IPS-18c (cell line): ENCODE data around the gene PDE4A.

Experiments used
- H3K4me3 ChIP-seq: 2 replicates; pipeline ENCODE4 v1.7.0; 2013; ENCODE audit warnings: low read depth, mild to moderate bottlenecking, low read length, moderate library complexity; ENCODE audit not compliant: insufficient read depth
- H3K9me3 ChIP-seq: one replicate; pipeline ENCODE4 v1.6.1; 2013; ENCODE audit warnings: mild to moderate bottlenecking, low read length, moderate library complexity; ENCODE audit not compliant: control insufficient read depth, insufficient read depth

Gene PDE4A

DNA sequence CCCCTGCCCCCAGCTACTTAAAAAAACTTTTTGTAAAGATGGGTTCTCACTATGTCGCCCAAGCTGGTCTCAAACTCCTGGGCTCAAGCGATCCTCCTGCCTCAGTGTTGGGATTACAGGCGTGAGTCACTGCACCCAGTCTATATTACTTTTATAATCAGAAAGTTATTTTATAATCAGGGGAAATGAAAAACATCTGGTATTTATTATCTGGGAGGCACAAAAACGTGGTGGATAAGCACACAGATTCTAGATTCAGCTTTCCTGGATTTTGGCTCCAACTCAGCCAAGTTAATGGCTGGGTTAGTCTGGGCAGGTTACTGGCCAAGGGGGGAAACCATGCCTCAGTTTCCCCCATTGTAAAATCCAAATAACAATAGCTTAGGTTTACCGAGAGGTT, 58.1 kb downstream of the PDE4A start:
- Histone ChIP-seq H3K9me3 (no peaks in the 10 kb centered on the region), H3K4me3 (no peak overlapping the region)

DNA sequence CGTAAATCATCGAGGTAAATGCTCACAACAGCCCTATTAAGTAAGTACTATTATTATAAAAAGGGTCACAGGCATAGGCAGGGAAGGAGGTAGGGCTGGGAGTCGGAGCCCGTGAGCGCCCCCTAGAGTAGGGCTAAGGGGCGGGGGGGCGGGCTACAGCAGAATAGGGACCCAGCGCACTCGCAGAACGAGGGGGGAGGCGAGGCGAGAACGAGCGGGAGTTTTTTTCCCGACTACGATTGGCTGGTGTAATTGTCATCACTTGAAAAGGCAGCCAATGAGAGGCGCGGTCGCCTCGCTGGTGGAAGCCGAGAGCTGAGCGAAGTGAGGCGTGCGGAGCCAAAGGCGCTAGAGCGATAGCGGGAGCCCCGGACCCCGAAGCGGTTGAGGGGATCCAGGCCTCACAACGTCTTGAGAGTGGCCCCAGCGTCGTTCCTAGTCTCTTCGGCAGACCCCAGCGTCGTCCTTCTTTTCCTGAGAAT, 58.6 kb downstream of the PDE4A start:
- Histone ChIP-seq H3K9me3 (no peaks in the 10 kb centered on the region), H3K4me3 (no peak overlapping the region)

DNA sequence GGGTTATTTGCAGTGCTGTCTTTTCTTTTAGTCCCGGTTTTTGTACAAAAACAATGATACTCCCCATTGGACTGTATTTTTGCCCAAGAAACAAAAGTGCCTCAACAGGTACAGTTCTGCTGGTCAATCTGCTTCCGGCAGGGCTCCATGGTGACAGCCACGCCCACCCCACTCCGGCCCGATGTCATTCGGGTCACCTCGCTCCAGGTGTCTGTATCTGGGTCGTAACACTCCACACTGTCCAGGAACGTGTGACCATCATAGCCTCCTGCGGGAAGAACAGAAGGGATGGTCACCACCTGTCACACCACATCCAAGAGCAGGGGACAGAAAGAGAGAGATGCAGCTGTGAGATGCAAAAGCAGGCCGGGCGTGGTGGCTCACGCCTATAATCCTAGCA, 66.2 kb downstream of the PDE4A start:
- Histone ChIP-seq H3K4me3 (no peak overlapping the region), H3K9me3 (no peaks in the 10 kb centered on the region)

DNA sequence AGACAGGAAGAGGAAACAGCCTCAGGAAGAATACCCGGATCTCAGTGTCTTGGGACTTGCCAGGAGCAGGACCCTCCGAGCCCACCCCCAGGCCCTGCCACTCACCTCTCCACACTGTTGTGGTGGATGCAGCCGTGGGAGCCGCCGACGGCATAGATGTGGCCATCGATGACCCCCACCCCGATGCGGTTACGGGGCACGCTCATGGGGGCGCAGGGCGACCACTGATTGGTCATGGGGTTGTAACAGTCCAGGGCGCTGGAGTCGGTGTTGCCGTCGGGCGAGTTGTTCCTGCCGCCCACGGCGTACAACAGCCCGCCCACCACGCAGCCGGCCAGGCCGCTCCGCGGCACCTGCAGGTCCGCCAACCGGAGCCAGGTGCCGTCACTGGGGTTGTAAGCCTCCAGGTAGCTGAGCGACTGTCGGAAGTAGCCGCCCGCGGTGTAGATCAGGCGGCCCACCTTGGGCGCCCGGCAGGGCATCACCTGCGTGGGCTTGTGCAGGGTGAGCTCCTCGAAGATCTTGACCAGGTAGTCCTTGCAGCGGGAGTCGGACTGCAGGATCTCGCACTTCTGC, 71.2 kb downstream of the PDE4A start:
- no peak overlapping the region for H3K4me3 ChIP-seq
- peaks cover 2% of the 10 kb centered on the region for H3K9me3 ChIP-seq

DNA sequence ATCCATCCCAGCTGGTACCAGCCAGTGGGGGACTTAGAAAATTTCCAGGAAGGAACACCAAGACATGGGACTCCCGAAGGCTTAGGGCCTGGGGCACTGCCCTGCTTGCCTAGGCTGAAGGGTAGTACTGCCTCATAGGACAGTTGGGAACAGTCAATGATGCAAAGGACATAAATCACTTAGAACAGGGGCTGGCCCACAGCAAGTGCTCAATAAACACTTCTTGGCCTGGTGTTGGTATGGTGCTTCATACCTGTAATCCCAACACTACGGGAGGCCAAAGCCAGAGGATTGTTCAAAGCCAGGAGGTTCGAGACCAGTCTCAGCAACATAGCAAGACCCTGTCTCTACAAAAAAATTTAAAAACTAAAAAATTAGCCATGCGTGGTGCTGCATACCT, 77.0 kb downstream of the PDE4A start:
- no peaks in the 10 kb centered on the region for H3K9me3 ChIP-seq
- no peak overlapping the region for H3K4me3 ChIP-seq

DNA sequence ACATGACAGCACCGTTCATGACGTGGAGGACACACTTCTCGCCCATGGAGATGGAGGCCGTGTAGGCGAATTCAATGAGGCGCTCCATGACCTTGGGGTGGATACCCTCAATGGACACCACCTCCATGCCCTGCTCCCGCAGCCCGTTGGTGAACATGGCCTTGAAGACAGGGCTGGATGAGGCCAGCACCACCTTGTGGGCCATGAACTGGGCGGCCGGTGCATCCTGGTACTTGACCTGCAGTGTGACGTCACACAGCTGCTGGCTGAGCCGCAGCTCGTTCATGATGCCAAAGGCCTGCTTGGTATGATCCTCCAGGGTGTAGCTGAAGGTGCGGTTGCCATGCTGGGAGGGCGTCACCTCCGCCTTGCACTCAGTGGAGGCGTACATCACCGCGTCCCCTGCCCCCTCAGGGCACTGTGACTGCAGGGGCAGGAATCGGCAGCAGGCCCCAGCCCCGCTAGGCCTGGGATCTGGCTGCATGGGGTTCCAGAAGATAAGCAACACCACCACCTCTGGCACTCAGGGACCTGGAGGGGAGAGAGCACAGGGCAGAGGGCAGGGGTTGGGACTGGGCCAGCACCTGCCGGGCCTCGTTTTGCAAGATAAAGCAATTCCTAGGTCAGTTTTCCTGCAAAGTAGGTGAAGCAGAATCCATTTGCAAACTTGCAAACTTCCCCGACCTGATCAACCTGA, 79.4 kb downstream of the PDE4A start:
- no peaks in the 10 kb centered on the region for H3K9me3 ChIP-seq
- H3K4me3 ChIP-seq, result no peak overlapping the region; the same call in 1 of the 2 replicates

DNA sequence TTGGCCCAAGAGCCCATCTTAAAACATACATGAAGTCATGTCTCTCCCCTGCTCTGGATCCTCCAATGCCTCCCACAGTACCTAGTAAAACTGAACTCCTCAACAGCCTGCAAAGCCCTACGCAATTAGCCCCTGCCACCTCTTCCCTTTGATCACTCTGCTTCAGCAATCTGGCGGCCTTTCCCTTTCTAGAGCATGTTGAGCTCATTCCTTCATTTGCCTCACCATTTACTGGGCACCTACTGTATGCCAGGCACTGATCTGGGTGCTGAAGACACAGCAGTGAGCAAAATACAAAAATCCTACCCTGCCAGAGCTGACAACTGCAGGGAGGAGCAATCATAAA, 79.9 kb downstream of the PDE4A start:
- H3K9me3 ChIP-seq, result no peaks in the 10 kb centered on the region
- H3K4me3 ChIP-seq, result no peak overlapping the region

DNA sequence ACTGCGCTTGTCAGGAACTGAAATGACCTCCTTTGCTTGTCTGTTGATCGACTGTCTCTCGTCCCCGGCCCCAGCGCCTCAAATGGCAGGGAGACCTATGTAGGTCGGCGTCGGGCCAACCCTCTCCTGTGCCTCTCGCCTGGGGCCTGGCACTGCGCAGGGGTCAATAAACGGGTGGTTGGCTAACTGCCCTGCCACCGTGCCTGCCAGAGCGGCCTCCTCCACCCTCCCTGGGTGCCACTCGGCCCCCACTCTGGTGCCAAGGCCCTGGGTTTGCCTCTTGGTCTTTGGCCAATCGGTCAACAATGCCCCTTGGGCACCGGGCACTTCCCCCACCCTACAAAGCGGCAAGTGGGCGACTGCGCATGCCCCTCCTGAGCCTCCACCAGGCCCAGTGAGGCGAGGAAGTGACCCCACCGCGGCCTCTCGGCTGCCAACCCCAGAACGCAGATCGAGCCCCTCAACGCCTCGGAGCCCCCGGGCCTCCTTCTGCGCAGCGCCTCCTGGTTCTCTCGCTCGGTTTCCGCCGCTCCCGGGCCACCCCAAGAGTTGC, 81.7 kb downstream of the PDE4A start:
- H3K9me3 ChIP-seq, result no peaks in the 10 kb centered on the region
- peak overlapping the region; percentile 93 for H3K4me3 ChIP-seq

DNA sequence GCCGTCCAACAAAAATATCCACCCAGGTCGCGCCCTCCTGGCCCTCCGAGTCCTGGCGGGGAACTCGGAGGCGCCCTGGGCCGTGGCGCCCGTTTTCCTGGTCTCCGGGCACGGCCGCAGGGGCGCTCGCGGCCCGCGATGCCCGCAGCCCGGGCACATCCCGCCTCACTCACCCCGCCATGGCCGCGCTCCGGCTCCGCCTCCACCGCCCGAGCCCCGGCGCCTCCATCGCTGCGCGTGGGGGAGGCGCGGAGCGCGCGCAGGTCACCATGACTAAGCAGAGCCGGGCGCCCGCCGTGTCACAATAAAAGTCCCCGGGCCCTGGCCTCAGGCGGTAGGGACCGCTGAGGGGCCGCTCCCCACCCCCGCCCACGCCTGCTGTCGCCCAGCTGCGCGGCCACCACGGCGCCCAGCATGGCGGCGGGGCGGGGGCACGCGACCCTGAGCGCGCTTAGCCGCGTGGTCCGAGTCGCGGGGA, 82.2 kb downstream of the PDE4A start:
- H3K9me3 ChIP-seq, result no peaks in the 10 kb centered on the region

DNA sequence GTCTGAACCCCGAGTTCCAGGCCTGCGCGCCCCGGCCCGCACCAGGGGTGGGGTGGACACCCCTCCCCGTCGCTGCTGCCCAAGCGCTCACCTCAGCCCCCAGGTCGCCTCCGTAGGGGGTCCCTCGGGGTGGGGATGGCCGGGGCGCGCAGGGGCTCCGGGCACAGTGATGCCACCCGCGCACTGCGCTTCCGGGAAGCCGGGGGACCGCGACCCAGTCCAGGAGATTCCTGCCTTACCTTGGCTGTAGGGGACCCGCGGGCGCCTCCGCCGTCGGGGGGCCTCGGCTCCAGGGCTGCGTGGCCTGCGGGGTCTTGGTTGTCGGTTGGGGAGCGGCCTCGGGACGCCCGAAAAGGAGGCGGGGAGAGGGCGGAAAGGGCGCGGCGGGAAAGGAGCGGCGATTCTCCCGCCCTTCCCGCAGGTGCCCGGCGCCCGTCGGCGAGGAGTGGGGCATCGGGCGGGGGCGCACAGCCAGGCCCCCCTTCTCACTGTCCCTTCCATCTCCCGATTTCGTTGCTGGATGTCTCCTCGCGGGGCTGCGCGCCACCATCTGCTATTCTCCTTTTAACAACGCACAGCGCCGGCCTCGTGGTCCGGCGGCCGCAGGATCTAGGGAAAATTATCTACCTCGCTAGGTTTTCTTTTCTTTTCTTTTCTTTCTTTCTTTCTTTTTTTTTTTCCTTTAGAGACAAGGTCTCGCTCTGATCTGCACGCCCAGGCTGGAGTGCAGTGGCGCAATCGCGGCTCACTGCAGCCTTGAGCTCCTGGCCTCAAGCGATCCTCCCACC, 82.9 kb downstream of the PDE4A start, which contains the start of gene KEAP1:
Gene KEAP1, minus strand, starts transcription at position 355 of the 788 bp plus-strand sequence. CDS start 3,323 bp downstream, outside the sequence.
- Histone ChIP-seq H3K9me3 (no peaks in the 10 kb centered on the region), H3K4me3 (peak within 1 kb of the TSS; percentile 93)

More for the DNA sequence above, 82.2 kb downstream of the PDE4A start:
- peak overlapping the region; percentile 93 for H3K4me3 ChIP-seq

DNA sequence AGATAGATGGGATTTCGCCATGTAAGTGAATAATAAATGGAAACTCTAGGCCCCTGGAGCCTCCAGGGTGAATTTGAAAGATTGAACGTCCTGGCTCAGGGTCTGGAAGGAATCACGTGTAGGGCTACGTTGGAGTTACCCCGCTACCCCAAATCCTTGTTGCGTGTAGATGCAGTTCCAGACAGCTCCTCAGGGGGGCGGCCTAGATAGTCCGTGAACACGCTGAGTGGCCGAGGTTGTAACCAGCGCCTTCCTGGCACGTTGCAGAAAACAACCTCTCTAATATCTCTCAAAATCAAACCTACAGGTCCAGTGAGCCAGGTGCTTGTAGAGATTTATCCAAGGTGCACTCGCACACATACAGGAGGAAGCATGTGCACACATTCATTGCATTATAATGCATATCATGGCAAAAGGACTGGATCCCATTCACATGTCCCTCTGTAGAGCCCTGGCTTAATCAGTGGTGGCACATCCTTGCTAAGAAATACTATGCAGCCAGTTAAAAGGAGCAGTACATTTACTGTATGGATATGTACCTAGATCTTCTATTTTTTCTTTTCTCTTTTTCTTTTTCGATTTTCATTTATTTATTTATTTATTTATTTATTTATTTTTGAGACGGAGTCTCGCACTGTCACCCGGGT, 85.4 kb downstream of the PDE4A start:
- Histone ChIP-seq H3K9me3 (no peaks in the 10 kb centered on the region), H3K4me3 (no peak overlapping the region)

DNA sequence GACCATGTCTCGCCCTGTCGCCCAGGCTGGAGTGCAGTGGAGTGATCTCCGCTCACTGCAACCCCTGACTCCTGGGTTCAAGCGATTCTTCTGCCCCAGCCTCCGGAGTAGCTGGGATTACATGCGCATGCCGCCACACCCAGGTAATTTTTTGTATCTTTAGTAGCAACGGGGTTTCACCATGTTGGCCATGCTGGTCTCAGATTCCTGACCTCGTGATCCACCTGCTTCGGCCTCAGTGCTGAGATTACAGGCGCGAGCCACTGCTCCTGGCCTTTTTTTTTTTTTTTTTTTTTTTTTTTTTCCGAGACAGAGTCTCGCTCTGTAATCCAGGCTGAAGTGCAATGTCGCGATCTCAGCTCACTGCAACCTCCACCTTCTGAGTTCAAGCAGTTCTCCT, 87.7 kb downstream of the PDE4A start:
- H3K4me3 ChIP-seq, result no peak overlapping the region
- no peaks in the 10 kb centered on the region for H3K9me3 ChIP-seq

DNA sequence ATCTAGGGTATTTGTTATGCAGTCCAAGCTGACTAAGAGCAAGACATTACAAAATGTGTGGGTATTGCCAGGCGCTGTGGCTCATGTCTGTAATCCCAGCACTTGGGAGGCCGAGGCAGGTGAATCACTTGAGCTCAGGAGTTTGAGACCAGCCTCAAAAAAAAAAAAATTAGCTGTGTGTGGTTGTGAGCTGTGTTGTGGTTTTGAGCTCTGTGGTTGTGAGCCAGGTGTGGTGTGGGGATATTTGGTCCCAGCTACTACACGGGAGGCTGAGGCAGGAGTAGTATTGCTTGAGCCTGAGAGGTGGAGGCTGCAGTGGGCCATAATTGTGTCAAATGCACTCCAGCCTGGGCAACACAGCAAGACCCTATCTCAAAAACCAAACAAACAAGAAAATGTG, 88.4 kb downstream of the PDE4A start:
- H3K4me3 ChIP-seq, result no peak overlapping the region

DNA sequence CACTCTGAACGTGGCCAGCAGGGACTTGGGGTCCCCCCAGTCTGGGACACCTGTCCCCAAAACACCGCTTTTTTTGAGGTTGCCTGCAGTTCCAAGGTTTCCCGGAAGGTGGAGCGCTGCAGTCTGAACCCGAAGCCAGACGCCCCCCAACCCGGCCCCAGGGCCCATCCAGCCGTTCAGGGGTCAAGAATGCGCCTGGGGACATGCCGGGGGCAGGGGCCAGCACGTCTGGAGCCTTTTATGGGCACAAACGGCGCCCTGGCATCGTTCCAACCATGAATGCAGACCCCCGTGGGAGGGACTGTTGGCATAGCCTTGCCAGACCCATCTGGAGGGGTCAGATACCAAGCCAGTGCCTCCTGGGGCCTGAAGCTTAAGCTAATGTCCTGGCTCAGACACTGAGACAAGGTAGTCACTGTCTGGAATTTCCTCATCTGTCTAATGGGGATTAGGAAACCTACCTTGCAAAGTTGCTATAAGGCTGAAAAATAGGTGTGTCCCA, 90.0 kb downstream of the PDE4A start:
- no peak overlapping the region for H3K4me3 ChIP-seq

More for the DNA sequence above, 88.4 kb downstream of the PDE4A start:
- H3K9me3 ChIP-seq, result no peaks in the 10 kb centered on the region

DNA sequence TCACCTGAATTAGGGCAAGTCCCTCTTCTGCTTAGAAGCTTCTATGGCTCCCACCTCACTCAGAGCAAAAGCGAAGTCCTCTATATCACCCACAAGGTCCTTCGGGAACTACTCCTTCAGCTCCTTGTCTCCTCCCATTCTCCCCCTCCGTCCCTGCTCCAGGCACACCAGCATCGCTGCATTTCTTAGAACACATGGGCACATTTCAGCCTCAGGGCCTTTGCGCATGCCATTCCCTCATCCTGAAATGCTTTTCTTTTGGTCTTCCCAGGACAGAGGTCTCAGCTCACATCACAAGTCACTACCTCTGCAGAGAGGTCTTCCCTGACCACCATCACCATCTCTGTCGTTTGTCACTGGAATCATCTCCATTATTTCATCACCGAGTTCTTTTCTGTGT, 92.9 kb downstream of the PDE4A start:
- Histone ChIP-seq H3K4me3 (no peak overlapping the region), H3K9me3 (no peaks in the 10 kb centered on the region)

More for the DNA sequence above, 90.0 kb downstream of the PDE4A start:
- no peaks in the 10 kb centered on the region for H3K9me3 ChIP-seq

DNA sequence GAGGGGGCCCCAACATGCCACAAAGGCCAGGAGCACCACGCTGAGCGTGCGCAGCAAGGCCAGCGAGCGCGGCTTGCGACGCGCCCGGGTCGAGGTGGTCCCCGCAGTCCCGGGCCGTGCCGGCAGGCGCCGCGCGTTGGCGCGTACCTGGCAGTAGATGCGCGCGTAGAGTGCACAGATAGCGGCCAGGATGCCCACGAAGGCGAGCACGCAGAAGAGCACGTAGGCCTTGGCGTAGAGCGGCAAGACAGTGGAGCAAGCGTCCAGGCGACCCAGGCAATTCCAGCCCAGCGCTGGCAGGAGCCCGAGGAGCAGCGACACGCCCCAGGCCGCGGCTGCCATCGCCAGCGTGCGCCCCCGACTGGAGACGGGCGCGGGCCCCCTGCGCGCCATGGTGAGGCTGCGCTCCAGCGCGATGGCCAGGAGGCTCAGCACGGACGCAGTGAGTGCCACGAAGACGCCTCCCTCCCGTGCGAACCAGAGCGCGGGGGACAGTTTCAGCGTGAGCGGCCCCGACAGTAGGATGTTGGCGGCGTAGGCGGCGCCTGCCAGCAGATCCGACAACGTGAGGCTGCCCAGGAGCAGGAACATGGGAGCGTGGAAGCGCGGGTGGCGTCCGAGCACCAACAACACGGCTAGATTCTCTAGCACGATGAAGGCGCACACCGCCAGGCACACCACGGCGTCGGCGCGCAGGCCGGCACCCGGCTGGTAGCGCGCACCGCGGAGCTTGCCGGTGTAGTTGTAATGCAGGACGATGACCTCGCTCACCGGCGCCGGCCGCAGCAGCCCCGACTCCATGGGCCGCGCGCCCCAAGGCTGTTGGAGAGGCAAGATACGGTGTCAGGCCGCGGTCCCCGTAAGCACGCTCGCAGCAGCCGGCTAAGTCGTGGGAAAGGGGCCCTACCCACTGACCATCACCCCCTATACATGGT, 94.1 kb downstream of the PDE4A start:
- Histone ChIP-seq H3K4me3 (peak overlapping the region; percentile 62), H3K9me3 (no peaks in the 10 kb centered on the region)
